Effector CD4-positive, alpha-beta T cell (primary cell): ENCODE measurements around the gene KLK14.

Source experiments
- DNase-seq: peaks from one replicate; pipeline ENCODE4 v3.0.0-alpha.2; 2020

The KLK14 gene

GRCh38 chr19:51084505-51084904 lies 1.8 kb upstream of the KLK14 start:
- DNase-seq: no peak

- no peak for DNase-seq
Measured at GRCh38 chr19:51083783-51084182, 1.1 kb upstream of the KLK14 start.

DNA sequence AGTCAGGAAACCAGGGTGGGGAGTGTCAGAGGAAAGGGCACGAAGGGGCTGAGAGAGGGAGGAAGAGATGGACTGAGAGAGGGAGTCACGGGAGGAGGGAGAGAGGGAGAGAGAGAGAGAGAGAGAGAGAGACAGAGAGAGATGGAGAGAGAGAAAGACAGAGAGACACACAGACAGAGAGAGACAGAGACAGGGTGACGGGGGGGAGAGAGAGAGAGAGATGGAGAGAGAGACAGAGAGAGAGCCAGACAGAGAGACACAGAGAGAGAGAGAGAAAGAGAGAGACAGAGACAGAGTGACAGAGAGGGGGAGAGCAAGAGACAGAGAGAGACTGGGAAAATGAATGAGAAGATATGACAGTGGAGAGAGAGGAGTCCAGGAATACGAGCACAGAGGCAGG lies 494 bp upstream of the KLK14 start:
- DNase-seq: no peak

DNA sequence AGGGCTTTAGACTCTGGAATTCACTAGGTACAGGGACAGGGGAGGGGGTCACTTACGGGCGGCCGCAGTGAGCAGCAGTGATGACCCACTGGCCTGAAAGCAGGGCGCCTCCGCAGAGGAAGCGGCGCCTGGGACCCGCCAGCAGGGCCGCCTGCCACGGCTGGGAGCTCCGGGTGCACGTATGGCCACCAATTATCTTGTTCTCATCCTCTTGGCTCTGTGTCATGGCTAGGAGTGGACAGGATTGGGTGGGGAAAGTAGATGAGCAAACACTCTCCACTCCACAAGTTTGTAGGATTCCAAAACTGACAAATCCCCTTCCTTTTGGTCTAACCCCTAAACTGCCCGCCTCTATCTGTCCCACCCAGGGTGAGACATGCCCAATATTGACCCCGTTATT lies 1.2 kb downstream of the KLK14 start:
- DNase-seq: no peak

- DNase-seq: no peak
Measured at GRCh38 chr19:51079481-51080110, 3.1 kb downstream of the KLK14 start.

- DNase-seq: no peak
Measured at GRCh38 chr19:51078731-51079130, 4.0 kb downstream of the KLK14 start.

DNA sequence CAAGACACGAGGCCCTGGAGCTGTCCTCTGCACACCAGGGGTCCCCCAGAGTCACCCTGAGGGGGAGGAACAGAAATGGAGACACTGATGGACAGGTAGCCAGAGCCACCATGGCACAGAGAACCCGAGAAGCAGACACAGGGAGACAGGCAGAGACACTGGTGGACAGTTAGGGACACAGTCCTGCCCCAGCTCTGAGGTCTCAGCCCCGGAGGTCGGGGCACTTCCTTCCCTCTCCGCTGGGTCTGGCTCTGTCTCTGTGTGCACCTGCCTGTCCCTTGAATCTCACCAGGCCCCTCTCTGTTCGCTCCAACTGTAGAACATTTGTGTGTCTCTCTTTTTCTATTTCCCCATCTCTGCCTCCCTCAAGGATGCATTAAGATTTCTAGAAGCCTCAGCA lies 4.6 kb downstream of the KLK14 start:
- no peak for DNase-seq

DNA sequence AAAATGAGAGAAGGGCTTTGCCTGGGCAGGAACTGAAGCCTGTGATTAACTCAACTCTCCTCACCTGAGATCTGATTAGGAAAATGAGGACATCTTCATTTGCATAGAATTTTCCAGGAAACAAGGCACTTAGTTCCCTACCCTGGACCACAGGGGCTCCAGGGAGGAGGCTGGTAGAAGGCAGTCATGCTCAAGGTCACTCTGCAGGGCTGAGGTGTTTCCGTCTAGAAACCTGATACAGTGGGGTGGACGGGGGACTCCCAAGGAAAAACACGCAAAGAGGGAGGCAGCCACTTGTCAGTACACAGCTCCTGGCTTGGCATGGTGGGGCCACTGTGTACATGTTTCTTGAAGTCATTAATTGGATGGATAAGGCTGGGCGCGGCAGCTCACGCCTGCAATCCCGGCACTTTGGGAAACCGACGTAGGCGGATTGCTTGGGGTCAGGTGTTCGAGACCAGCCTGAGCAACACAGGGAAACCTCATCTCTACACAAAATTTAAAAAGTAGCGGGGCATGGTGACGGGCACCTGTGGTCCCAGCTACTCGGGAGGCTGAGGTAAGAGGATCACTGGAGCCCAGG lies 6.0 kb downstream of the KLK14 start:
- no peak for DNase-seq

- no peak for DNase-seq
Measured at GRCh38 chr19:51075998-51076397, 6.7 kb downstream of the KLK14 start.

GRCh38 chr19:51071095-51071405 lies 11.6 kb downstream of the KLK14 start:
- no peak for DNase-seq

DNA sequence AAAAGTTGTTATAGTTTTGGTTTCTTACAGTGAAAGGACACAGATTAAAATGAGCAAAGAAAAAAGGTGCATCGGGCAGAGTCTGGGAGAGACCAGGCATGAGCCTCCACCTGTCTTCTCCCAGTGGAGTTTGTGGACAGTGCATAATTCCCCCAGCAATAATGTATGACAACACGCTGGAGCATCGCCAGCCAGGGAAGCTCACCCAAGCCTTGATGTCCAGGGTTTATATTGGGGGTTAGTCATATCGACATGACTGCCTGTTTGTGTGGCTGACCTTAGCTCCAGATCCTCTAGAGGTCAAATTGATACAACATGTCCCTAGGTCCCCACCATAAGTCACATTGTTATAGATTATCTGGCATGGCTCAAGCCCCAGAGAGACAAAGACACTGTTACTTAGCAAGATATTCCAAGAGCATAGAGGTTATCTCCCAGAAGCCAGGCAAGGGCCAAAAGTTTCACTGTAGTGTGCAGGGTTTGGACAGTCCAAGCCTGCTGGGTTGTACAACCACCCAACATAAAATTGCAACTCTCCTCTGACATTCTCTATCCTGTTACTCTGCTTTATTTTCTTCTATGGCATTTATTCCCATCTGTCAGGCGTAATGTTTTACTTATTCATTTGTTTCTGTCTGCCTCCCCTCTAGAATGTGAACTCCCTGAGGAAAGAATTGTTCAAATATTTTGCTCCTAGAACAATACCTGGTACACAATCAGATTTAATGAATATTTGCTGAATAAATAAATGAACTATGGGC lies 12.2 kb downstream of the KLK14 start:
- no peak for DNase-seq

DNA sequence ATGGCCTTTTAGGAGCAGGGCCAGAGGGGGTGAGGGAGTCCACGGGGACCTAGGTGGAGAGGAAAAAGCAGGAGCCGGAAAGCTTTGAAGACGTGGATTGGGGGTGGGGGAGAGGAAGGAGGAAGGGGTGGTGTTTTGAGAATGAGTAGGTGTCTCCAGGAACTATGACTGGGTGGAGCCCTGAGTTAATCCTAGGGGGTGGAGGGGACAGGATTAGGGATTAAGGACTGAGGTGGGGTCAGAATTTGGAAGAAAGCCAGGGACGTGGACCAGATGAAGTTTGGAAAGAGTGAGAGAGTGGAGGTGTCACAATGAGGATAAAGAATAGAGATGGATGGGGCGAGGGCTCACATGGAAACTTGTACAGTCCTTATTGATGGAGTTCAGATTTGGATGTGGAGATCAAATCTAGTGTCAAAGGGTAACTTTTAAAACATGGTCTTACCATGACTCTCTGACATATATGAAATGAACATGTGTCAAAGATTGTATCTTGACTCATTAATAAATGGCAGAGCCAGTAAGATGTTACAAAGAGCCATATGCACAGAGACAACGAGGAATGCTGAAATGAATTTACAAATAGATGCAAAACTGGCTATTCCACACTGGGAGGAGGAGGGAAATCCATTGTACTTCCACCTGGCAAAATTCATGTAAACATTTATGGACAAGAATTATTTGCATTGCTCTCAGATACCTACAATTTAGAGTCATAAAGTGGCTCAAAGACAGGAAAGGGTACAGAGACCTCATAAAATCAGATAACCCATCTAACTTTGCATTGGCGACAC lies 16.1 kb downstream of the KLK14 start:
- DNase-seq: no peak

- DNase-seq: no peak
Measured at GRCh38 chr19:51065221-51065960, 17.3 kb downstream of the KLK14 start.

GRCh38 chr19:51064534-51065220 lies 18.0 kb downstream of the KLK14 start, which contains the start of gene KLK13:
TSS of gene KLK13 (minus strand) at chr19:51065092. CDS start at chr19:51065067, 25 bp downstream.
- no peak for DNase-seq

DNA sequence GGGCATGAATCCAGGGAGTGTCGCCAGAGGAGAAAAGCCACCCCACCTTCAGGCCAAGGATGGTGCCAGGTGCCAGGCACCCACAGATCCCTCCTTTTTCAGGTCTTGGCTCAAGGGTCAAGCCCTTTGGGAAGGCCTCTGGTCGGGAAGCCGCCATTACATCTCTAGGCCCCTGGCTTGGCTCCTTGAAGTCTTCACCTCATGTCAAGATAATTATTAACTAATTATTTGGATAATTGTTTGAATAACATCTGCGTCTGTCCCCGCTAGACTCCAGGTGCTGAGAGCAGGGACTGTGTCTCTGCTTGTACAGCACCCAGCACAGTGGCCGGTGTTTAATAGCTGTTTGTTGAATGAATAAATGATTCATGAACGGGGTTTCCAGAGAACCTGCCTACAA lies 19.0 kb downstream of the KLK14 start:
- DNase-seq: no peak

DNA sequence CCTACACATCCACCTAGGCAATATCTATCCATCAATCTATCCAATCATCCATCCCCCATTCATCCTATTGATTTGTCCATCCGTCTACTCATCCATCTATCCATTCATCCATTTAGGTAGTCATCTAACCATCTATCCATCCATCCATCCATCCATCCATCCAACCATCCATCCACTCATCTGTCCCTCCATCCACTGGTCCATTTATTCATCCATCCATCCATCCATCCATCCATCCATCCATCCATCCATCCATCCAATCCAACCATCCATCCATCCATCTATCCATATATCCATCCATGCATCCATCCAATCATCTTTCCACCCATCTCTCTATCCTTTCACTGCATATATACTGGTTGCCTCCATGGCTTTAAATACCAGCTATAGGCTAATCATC lies 21.7 kb downstream of the KLK14 start:
- DNase-seq: no peak

GRCh38 chr19:51060336-51060735 lies 22.4 kb downstream of the KLK14 start:
- no peak for DNase-seq

DNA sequence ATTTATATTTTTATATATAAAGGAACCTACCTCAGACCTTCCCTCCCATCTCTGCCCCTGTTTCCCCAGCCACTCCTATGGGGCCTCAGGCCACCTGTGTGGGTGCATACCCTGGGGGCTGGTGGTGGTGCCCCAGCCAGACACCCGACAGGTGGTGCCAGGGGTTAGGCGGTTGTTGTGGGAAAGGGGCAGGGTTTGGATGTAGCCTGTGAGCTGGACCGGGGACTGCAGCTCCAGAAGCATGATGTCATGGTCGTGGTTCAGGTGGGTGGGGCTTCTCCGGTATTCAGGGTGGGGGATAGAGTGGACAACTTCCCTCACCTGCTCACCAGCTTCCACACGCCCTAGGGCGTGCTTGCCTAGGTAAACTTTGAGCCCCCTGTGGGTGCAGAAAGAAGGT lies 23.0 kb downstream of the KLK14 start:
- no peak for DNase-seq

GRCh38 chr19:51055866-51056265 lies 26.8 kb downstream of the KLK14 start:
- no peak for DNase-seq

DNA sequence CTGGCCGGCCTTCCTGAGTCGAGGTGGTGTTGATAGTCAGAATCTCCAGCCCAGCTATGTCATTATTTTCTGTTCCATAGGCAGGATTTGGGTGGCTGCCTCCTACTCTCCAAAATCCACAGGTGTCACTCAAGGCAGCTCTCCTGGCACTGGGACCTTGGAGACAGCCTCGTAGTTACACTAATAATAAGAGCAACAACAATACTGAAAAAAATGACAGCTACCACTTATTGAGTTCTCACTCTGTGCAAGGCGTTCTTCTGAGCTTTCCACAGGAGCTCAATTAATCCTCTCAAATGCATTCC lies 35.7 kb downstream of the KLK14 start:
- DNase-seq: no peak

GRCh38 chr19:51044327-51044726 lies 38.4 kb downstream of the KLK14 start:
- DNase-seq: no peak

DNA sequence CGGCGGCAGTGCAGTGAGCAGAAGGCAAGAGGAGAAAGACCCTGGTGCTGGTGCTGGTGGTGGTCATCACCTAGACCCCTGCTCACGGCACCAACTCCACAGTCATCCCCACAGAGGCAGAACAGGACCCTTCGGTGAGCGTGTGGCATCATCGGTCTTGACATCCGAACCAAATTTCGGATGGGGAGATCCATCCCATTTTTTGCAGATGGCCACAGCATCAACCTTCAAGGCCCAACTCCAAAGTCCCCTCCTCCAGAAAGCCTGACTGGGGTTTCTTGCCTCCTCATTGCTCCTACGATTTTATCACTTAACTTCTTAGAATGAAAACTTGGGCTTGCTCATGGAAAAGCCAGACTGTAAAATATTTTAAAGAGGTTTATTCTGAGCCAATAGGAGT lies 39.2 kb downstream of the KLK14 start:
- DNase-seq: no peak

DNA sequence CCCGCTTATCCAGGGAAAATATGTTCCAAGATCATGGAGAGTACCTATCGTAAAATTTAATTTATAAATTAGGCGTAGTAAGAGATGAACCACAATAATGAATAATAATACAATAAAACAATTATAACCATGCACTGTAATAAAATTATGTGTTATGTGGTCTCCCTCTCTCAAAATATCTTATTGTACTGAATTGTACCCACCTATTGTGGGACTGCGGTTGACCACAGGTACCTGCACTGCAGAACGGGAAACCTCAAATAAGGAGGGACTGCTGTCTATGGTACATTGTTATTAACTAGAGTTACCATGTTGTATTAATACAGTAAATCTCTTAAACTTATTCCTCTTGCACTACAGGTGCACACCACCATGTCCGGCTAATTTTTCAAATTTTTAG lies 42.5 kb downstream of the KLK14 start:
- DNase-seq: no peak
